Breast epithelium (tissue), 4 donors: ENCODE data around the gene KCNH1. TPM values are rescaled to one million over a fixed set of nuclear protein-coding genes. Genes with fewer than 3 reads are reported as not detected.
"Not testable (repeated sequence)": the region's sequence is repeated elsewhere in the genome, so short reads cannot be mapped to it uniquely, and the experiment has no call there.

Experiments used
- DNase-seq, 2 donors: peaks; one replicate each; pipeline ENCODE4 v3.0.0-alpha.2; 2019; ENCODE audit warnings: low spot score in 2 of 2
- H3K27ac ChIP-seq, 2 donors: fragments of 200-600 bp; sonication (generic) in 1 of 2; one replicate each; pipeline ENCODE4 v1.5.1; 2016 to 2019; ENCODE audit warnings: mild to moderate bottlenecking in 1 of 2
- H3K27me3 ChIP-seq, 2 donors: fragments of 200-600 bp; sonication (generic) in 1 of 2; one replicate each; pipeline versions ENCODE4 v1.5.1 to v1.6.0; 2017 to 2019; ENCODE audit warnings: control low read depth in 1 of 2, mild to moderate bottlenecking in 1 of 2
- H3K36me3 ChIP-seq: fragments of 200-600 bp; one replicate; pipeline ENCODE4 v1.5.1; 2019
- H3K4me1 ChIP-seq, 2 donors: fragments of 200-600 bp; sonication (generic); one replicate each; pipeline ENCODE4 v1.5.1; 2016 to 2019; ENCODE audit warnings: control low read depth in 1 of 2
- H3K4me3 ChIP-seq, 3 donors: fragments of 200-600 bp; sonication (generic); 1 replicate in 2 of 3; 2 replicates in 1 of 3; pipeline ENCODE4 v1.5.1; 2016 to 2019; ENCODE audit warnings: mild to moderate bottlenecking in 3 of 3, moderate library complexity in 2 of 3
- H3K9me3 ChIP-seq, 2 donors: fragments of 200-600 bp; sonication (generic) in 1 of 2; one replicate each; pipeline ENCODE4 v1.5.1; 2016 to 2019; ENCODE audit warnings: control low read depth in 1 of 2
- POLR2A ChIP-seq: fragments of 450-650 bp; IDR thresholded peaks from one replicate; pipeline ENCODE4 v1.6.1; 2016; ENCODE audit warnings: antibody characterized with exemption, mild to moderate bottlenecking, moderate library complexity
- POLR2AphosphoS5 ChIP-seq, 3 donors: sonication (generic); formaldehyde crosslinking; IDR thresholded peaks; one replicate each; pipeline ENCODE4 v1.6.1; 2017; ENCODE audit warnings: antibody characterized with exemption in 3 of 3
- intact Hi-C: fragments of 100-400 bp; cut with DNase I; formaldehyde crosslinking; loops from one replicate; pipeline ENCODE4 v1.15.1; 2023; ENCODE audit warnings: low total_unique reads
- total RNA-seq, 3 donors: library from RNA; depleted of rRNA; stranded (reverse); fragments of >200 nt; gene quantifications; one replicate each; pipeline ENCODE4 v1.1.0, GENCODE V29; 2016
- TF ChIP-seq, protein P1 (sequence below), 3 donors: fragments of 450-650 bp; IDR thresholded peaks; one replicate each; pipeline ENCODE4 v1.5.1; 2016 to 2017; ENCODE audit warnings: antibody characterized with exemption in 3 of 3, mild to moderate bottlenecking in 3 of 3, moderate library complexity in 3 of 3

Gene KCNH1
- total RNA-seq, 3 donors from 2014 or later: 0.32 to 1.3 TPM; not detected in 1

DNA sequence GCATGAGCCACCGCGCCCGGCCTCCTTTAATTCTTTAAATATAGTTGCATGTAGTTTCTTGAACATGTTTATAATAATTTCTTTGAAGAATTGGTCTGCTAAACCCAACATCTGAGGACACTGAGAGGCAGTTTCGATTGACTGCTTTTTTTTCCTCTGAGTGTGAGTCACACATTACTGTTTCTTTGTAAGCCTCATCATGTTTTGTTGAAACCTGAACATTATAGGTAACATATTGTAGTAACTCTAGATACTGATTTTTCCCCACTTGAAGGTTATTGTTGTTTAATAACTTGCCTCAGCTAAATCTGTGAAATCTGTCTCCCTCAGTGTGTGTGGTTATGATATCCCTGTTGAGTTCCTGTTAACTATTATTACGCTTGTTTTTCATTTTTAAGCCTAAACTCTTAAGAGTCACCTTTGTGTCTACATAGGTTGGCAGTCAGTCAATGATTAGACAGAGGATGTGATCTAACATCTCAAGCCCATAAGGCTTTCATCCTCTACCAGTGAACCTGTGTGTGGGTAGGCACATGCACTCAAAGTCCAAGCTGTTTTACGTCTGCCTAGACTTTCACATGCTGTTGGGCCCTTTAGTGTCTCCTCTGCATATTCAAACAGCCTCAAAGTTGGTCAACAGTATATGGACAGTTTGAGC lies 155.5 kb downstream of the KCNH1 start:
- Histone ChIP-seq H3K4me1 (no peaks in the 10 kb centered on the region), H3K27me3 (no peaks in the 10 kb centered on the region), H3K27ac (no peak overlapping the region), H3K4me3 (no peak overlapping the region), H3K36me3 (no peaks in the 10 kb centered on the region), H3K9me3 (peaks cover 3 to 9% of the 10 kb centered on the region in 2 donors)
- intact Hi-C loops: no loop called here
- TF ChIP-seq, protein P1, sequence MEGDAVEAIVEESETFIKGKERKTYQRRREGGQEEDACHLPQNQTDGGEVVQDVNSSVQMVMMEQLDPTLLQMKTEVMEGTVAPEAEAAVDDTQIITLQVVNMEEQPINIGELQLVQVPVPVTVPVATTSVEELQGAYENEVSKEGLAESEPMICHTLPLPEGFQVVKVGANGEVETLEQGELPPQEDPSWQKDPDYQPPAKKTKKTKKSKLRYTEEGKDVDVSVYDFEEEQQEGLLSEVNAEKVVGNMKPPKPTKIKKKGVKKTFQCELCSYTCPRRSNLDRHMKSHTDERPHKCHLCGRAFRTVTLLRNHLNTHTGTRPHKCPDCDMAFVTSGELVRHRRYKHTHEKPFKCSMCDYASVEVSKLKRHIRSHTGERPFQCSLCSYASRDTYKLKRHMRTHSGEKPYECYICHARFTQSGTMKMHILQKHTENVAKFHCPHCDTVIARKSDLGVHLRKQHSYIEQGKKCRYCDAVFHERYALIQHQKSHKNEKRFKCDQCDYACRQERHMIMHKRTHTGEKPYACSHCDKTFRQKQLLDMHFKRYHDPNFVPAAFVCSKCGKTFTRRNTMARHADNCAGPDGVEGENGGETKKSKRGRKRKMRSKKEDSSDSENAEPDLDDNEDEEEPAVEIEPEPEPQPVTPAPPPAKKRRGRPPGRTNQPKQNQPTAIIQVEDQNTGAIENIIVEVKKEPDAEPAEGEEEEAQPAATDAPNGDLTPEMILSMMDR (IDR thresholded peaks at IDR 0.05): no peak
- no peak for TF ChIP-seq POLR2AphosphoS5 (IDR thresholded peaks at IDR 0.05)
- TF ChIP-seq POLR2A: no peak
- no peak for DNase-seq

DNA sequence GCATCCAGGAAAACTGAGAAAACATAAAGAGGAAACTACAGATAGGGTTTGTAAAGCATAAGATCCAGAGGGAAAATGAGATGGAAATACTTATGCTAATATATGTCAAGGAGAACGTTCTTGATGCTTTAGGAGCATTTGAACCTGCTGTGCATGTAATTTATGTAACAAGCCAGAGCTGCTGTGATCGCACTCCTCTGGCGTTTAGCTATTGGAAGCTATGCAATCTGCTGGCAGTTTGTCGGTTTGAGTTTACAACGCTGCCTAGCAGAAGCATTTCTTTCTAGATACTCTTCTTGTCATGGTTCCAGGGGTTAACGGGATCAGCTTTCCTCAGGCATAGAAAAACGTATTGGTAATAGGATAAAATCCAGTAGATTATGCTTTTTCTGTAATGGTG lies 182.7 kb downstream of the KCNH1 start:
- intact Hi-C loops: no loop called here
- H3K36me3 ChIP-seq: no peaks in the 10 kb centered on the region
- TF ChIP-seq POLR2AphosphoS5 (IDR thresholded peaks at IDR 0.05) (no peak), POLR2A (no peak)
- TF ChIP-seq, protein P1 (IDR thresholded peaks at IDR 0.05): no peak
- H3K27ac ChIP-seq: no peak overlapping the region
- H3K9me3 ChIP-seq: no peaks in the 10 kb centered on the region
- H3K4me1 ChIP-seq: no peaks in the 10 kb centered on the region
- H3K27me3 ChIP-seq: no peaks in the 10 kb centered on the region
- H3K4me3 ChIP-seq: no peak overlapping the region
- no peak for DNase-seq

DNA sequence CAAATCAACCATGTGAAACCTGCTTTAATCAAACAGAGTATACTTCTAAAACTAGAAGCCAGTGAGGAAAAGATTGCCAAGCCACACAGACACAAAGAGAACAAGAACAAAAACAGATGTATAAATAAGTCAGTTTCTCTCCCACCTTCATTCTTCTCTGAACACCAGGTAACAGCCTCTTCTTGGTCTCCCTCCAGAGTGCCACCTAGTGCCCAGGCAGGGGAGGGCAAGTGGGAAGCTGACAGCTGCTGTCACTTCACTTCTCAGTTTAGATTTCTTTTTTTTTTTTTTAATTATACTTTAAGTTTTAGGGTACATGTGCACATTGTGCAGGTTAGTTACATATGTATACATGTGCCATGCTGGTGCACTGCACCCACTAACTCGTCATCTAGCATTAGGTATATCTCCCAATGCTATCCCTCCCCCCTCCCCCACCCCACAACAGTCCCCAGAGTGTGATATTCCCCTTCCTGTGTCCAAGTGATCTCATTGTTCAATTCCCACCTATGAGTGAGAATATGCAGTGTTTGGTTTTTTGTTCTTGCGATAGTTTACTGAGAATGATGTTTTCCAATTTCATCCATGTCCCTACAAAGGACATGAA lies 183.9 kb downstream of the KCNH1 start:
- H3K27me3 ChIP-seq, H3K4me3 ChIP-seq, H3K36me3 ChIP-seq, intact Hi-C loops, H3K27ac ChIP-seq, H3K4me1 ChIP-seq, H3K9me3 ChIP-seq: not testable (repeated sequence)
- TF ChIP-seq, protein P1 (IDR thresholded peaks at IDR 0.05): peak in 2 of 3 donors; percentile 20 to 46
- DNase-seq: peak; percentile 21 to 56

DNA sequence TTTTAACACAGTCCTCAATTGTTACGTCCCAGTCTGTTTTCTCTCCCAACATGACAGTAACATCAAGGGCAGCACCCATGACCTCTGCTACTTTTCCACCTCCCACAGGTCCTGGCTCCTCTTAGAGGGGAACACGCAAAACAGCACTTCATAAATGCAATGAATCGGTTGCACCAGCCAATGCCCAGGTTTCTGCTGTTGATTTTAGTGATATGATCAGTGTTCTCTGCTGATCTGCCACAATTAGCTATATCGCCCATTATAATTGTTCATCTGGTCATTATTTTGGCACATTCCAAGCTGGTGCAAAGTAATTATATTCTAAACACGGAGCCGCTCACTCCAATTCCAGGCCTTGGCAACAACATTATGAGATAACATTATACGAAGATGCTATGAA lies 184.5 kb downstream of the KCNH1 start:
- H3K4me3 ChIP-seq: no peak overlapping the region
- H3K27ac ChIP-seq: no peak overlapping the region
- intact Hi-C loops: no loop called here
- H3K27me3 ChIP-seq: no peaks in the 10 kb centered on the region
- H3K9me3 ChIP-seq: no peaks in the 10 kb centered on the region
- no peak for TF ChIP-seq POLR2AphosphoS5 (IDR thresholded peaks at IDR 0.05)
- TF ChIP-seq, protein P1 (IDR thresholded peaks at IDR 0.05): no peak
- TF ChIP-seq POLR2A: no peak
- no peaks in the 10 kb centered on the region for H3K4me1 ChIP-seq
- H3K36me3 ChIP-seq: no peaks in the 10 kb centered on the region
- DNase-seq: no peak

DNA sequence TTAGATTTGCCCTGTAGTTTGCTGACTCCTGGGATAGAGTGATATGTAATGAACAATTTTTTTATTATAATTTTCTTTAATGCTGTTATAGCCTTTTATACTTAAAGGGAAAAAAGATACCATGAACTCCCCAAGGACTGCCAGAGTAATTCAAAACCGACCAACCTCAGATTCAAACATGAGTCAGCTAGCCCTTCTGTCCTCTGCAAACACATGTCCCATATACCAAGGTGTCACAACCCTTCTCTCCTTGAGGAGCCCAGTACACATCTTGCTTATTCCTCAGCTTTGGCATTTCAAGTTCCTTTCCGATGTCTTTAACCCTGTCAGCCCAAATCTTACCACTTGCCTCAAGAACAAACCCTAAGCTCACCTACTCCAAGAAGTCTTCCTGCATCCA lies 184.9 kb downstream of the KCNH1 start:
- no peaks in the 10 kb centered on the region for H3K36me3 ChIP-seq
- H3K4me1 ChIP-seq: no peaks in the 10 kb centered on the region
- TF ChIP-seq POLR2AphosphoS5 (IDR thresholded peaks at IDR 0.05) (no peak), POLR2A (no peak)
- TF ChIP-seq, protein P1 (IDR thresholded peaks at IDR 0.05): no peak
- no peaks in the 10 kb centered on the region for H3K27me3 ChIP-seq
- intact Hi-C loops: no loop called here
- H3K9me3 ChIP-seq: no peaks in the 10 kb centered on the region
- H3K4me3 ChIP-seq: no peak overlapping the region
- H3K27ac ChIP-seq: no peak overlapping the region
- no peak for DNase-seq
